Activated CD8-positive, alpha-beta memory T cell treated with anti-CD3 and anti-CD28 coated beads for 36 hours (primary cell): ENCODE measurements around the gene PLEKHA7. TPM values are rescaled to one million over a fixed set of nuclear protein-coding genes. Genes with fewer than 3 reads are reported as not detected.

Source experiments
- CTCF ChIA-PET: fragments of 350-600 bp; sonication (Branson Sonifier 250); formaldehyde crosslinking; loops from one replicate; lab custom pipeline; 2021; ENCODE audit warnings: antibody characterized with exemption; lab: Charles Lee
- POLR2A ChIA-PET: fragments of 350-600 bp; sonication (Branson Sonifier 250); formaldehyde crosslinking; loops from one replicate; lab custom pipeline; 2021; ENCODE audit warnings: antibody characterized with exemption; lab: Charles Lee
- total RNA-seq, 2 experiments: library from RNA; stranded (reverse); gene quantifications; one replicate each; pipeline ENCODE4 v1.2.3, GENCODE V29; 2021

PLEKHA7 gene
- total RNA-seq, 2 experiments from 2014 or later: 9.5 TPM

DNA sequence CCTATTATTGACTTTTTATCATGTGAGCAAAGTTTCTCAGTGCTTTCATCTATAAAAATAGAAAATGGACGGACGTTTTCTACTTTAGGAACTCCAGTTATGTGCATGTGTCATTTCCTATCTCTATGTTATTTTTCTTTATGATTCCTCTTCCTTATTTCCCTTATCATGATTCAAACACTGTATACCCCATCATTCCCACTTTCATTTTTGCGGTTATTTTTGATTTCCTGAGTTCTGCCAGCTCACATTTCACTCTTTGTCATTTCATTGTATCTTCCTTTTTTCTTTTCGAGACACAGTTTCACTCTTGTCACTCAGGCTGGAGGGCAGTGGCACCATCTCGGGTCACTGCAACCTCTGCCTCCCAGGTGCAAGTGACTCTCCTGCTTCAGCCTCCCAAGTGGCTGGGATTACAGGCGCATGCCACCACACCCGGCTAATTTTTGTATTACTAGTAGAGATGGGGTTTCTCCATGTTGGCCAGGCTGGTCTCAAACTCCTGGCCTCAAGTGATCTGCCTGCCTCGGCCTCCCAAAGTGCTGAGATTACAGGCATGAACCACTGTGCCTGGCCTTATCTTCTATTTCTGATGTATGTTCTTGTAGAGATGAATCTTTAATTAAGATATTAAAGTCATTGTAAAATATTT, 254.2 kb downstream of the PLEKHA7 start:
- ChIA-PET CTCF (no interaction called here), POLR2A (no interaction called here)

DNA sequence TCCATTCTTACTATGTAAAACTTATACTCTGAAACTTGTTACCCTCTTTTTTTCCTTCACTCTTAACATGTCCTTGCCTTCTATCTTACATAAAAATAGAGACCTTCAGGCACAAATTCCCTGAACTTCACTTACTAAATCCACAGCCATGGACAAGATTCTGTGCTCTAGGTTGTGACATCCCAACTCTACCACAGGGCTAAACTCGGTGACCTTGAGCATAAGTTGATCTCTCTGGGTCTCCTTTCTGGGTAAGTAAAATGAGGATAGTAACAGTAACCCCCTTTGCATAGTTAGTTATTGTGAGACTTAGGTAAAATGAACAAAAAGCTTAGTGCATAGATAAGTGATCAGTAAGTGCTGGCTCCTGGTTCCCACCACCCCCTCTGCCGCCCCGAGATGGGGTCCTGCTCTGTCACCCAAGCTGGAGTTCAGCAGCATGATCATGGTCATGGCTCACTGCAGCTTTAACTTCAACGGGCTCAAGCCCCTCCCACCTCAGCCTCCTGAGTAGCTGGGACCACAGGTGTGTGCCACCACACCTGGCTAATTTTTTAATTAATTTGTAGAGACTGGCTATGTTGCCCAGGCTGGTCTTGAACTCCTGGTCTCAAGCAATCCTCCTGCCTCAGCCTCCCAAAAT, 255.7 kb downstream of the PLEKHA7 start:
- ChIA-PET POLR2A (no interaction called here), CTCF (no interaction called here)

GRCh38 chr11:16750417-16750816, 263.8 kb downstream of the PLEKHA7 start:
- CTCF ChIA-PET: interaction anchor here (1.3 kb wide), 1 partner anchor 9 kb away, joined by 4 read pairs; no protein-coding TSS in a partner anchor
- POLR2A ChIA-PET: interaction anchor here (0.9 to 2.2 kb wide), 2 partner anchors 9 to 12 kb away, joined by 3 to 13 read pairs; partner anchors contain the start of gene C11orf58

DNA sequence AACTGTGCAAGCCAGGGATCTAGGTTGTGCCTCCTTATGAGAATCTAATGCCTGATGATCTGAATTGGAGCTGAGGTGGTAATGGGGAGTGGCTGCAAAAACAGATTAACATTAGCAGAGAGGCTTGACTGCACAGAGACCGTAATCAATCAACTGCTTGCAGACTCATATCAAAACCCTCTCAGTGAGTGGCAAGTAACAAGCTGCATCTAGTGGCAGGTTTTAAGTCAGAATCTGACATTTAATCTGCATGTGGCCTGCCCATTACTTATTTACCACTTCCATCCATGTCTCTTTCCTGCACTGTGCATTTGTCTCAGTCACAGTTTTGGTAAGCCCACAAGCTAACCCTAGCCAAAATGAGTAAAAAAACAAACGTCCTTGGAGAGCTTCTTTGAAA, 264.5 kb downstream of the PLEKHA7 start:
- ChIA-PET POLR2A (interaction anchor here (0.9 to 2.2 kb wide), 2 partner anchors 9 to 11 kb away, joined by 3 to 13 read pairs; partner anchors contain the start of gene C11orf58), CTCF (interaction anchor here (1.1 to 1.3 kb wide), 2 partner anchors 8 to 10 kb away, joined by 4 read pairs; no protein-coding TSS in a partner anchor)

DNA sequence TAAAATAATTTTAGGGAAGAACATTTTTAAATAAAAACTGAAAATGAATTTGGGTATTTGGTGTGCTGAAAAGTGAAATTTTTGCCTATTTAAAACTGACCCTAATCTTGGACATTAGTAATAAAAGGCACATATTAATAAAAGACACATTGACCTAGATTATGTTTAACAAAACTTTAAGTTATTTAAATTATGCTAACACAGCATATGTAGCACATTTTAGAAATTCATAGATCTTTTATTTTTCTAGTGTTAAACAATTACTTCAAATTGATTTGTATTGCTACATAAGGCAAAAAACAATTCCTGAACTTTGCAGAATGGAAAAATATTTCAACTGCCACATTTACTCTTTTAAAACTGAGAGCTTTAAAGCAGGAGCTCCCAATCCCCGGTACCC, 265.1 kb downstream of the PLEKHA7 start:
- CTCF ChIA-PET: interaction anchor here (0.6 to 1.3 kb wide), 4 partner anchors 8 to 1766 kb away, joined by 3 to 4 read pairs (median 4); no protein-coding TSS in a partner anchor
- POLR2A ChIA-PET: interaction anchor here (2.2 kb wide), 1 partner anchor 11 kb away, joined by 13 read pairs; the partner anchor contains the start of gene C11orf58

DNA sequence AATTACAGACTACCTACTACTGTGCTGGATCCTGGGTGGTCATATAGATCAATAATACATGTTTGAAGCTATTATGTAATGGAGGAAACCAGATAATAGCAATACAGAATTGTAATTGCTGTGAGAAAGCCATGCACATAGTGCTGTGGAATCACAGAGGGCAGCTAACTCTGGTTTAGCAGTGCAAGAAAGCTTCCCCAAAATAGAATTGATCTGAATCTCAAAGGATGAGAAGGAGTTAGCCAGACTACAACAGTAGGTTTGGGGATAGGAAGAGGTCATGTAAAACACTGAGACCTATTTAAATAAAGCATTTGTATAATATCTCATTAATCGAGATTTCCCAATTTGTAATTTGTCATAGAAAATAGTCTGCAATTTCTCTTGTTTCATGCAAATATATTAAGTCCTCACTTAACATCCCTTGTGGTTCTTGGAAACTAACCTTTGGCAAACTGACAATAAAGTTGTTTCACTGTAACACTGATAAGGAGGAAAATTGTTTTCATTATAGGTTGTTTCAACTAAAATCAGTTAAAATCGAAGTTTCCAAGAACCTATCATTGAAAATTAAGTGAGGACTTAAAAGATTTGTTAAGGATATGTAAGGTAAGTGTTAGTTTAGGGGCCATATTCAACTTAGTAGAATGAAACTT, 268.1 kb downstream of the PLEKHA7 start:
- CTCF ChIA-PET: no interaction called here

GRCh38 chr11:16744128-16744725, 270.0 kb downstream of the PLEKHA7 start:
- ChIA-PET CTCF (no interaction called here), POLR2A (interaction anchor here (0.6 kb wide), 1 partner anchor 333 kb away, joined by 12 read pairs; the partner anchor contains the start of gene RPS13)

More for the DNA sequence above, 268.1 kb downstream of the PLEKHA7 start:
- POLR2A ChIA-PET: no interaction called here

DNA sequence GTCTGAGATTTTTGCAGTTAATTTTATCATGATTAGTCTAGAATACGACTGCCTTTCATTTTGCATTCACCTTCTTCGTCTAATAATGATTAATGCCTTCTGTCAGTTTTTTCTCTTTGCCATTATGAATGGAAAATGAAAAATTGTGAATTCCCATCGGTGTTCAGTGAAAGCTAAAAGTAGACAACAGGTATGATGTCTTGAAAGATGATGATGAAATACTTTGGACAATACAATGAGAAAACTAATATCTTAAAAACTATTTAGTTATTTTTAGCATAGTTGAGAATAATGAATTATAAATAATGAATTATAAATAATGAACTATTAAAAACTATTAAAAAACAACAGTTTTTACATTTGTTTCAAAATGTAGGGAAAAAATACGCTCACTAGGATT, 270.7 kb downstream of the PLEKHA7 start:
- ChIA-PET POLR2A (no interaction called here), CTCF (no interaction called here)

DNA sequence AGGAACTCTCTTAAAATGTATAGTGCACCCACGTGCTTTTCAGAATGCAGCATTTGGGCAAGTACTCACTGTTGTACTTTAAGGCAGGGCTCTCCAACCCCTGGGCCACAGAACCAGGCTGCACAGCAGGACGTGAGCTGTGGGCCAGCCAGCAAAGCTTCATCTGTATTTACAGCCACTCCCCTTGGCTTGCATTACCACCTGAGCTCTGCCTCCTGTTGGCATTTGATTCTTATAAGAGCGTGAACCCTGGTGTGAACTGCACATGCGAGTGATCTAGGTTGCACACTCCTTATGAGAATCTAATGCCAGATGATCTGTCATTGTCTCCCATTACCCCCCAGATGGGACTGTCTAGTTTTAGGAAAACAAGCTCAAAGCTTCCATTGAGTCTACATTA, 272.7 kb downstream of the PLEKHA7 start:
- ChIA-PET CTCF (interaction anchor here (0.9 to 1.3 kb wide), 2 partner anchors 8 to 159 kb away, joined by 3 to 4 read pairs; no protein-coding TSS in a partner anchor), POLR2A (interaction anchor here (0.7 kb wide), 1 partner anchor 8 kb away, joined by 3 read pairs; no protein-coding TSS in a partner anchor)

- CTCF ChIA-PET: interaction anchor here (1.0 kb wide), 1 partner anchor 10 kb away, joined by 4 read pairs; no protein-coding TSS in a partner anchor
- POLR2A ChIA-PET: interaction anchor here (2.2 kb wide), 1 partner anchor 11 kb away, joined by 13 read pairs; no protein-coding TSS in a partner anchor
Measured at GRCh38 chr11:16738947-16739815, 275.0 kb downstream of the PLEKHA7 start.

- POLR2A ChIA-PET: interaction anchor here (0.5 to 2.2 kb wide), 4 partner anchors 11 to 614 kb away, joined by 3 to 13 read pairs (median 10); no protein-coding TSS in a partner anchor
- CTCF ChIA-PET: no interaction called here
Measured at GRCh38 chr11:16738193-16738946, 275.8 kb downstream of the PLEKHA7 start, which contains the start of gene C11orf58. Gene C11orf58 (plus strand): TSS chr11:16738647. CDS start chr11:16738779, 132 bp downstream.

DNA sequence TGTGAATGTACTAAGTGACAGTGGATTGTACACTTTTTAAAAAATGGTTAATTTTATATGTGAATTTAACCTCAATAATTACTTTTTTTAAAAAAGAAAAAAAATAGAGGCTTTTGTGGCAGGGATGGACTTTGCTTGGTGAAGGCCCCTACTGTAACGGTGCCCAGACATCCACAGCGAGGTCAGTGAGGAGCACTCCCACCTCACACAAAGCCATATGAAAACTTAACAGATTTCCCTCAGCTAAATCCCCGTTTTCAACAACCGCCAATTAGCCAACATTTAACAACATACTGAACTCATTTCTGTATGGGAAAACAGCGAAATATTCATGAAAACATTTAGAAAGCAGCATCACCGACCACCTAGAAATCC, 276.4 kb downstream of the PLEKHA7 start:
- CTCF ChIA-PET: no interaction called here

More for the DNA sequence above, 276.4 kb downstream of the PLEKHA7 start:
- POLR2A ChIA-PET: interaction anchor here (0.5 to 2.2 kb wide), 4 partner anchors 12 to 614 kb away, joined by 3 to 13 read pairs (median 10); no protein-coding TSS in a partner anchor

Other genes starting within 250 kb of the PLEKHA7 start
- gene RPS13, start 63.3 kb upstream of the PLEKHA7 start, total RNA-seq: 1,000 to 10,000 TPM; 1,541 to 1,587 TPM
- gene PIK3C2A, start 193.6 kb upstream of the PLEKHA7 start, total RNA-seq: 10 to 100 TPM; 32.2 to 33.6 TPM